IgD-negative memory B cell (primary cell): Measurements from ENCODE around the gene EFEMP2. TPM values are rescaled to one million over a fixed set of nuclear protein-coding genes. Genes with fewer than 3 reads are reported as not detected.

ENCODE experiments used
- H3K27ac Mint-ChIP-seq, 3 donors: one replicate each; pipeline ENCODE4 v1.8.0; 2020 to 2022; ENCODE audit warnings: mild to moderate bottlenecking in 3 of 3, mixed read lengths in 3 of 3, moderate library complexity in 1 of 3
- H3K27me3 Mint-ChIP-seq: one replicate; pipeline ENCODE4 v1.8.0; 2021; ENCODE audit warnings: mixed read lengths
- H3K36me3 Mint-ChIP-seq: one replicate; pipeline ENCODE4 v1.8.0; 2020; ENCODE audit warnings: mild to moderate bottlenecking, mixed read lengths
- H3K4me1 Mint-ChIP-seq, 3 donors: one replicate each; pipeline ENCODE4 v1.8.0; 2020 to 2022; ENCODE audit warnings: mixed read lengths in 3 of 3, mild to moderate bottlenecking in 1 of 3
- H3K4me3 Mint-ChIP-seq, 4 donors: one replicate each; pipeline ENCODE4 v1.8.0; 2020 to 2022; ENCODE audit warnings: mild to moderate bottlenecking in 4 of 4, mixed read lengths in 4 of 4, moderate library complexity in 3 of 4
- H3K9me3 Mint-ChIP-seq, 3 donors: one replicate each; pipeline ENCODE4 v1.8.0; 2020 to 2021; ENCODE audit warnings: mixed read lengths in 3 of 3, mild to moderate bottlenecking in 1 of 3
- polyA plus RNA-seq: library from polyadenylated mRNA; unstranded; fragments of 300-500 nt; fragmentation: Illumina TruSeq; gene quantifications from one replicate; pipeline ENCODE4 v1.2.3, GENCODE V29; 2021

The EFEMP2 gene
- polyA plus RNA-seq, 1 donor from 2014 or later: 0.29 TPM

- peak overlapping the region in 1 of 4 donors; percentile 7 for H3K4me3 Mint-ChIP-seq
- H3K27me3 Mint-ChIP-seq: peaks cover 32% of the 10 kb centered on the region
- H3K9me3 Mint-ChIP-seq: no peaks in the 10 kb centered on the region
- H3K4me1 Mint-ChIP-seq: peaks cover 10 to 20% (median 10%) of the 10 kb centered on the region in 3 donors
- H3K36me3 Mint-ChIP-seq: peaks cover 5% of the 10 kb centered on the region
- H3K27ac Mint-ChIP-seq: peak overlapping the region in 1 of 3 donors; percentile 35
Observed at GRCh38 chr11:65912845-65913244, 40.2 kb upstream of the EFEMP2 start.

GRCh38 chr11:65911682-65912568, 39.3 kb upstream of the EFEMP2 start:
- peaks cover 7 to 19% (median 8%) of the 10 kb centered on the region in 3 donors for H3K4me1 Mint-ChIP-seq
- H3K27me3 Mint-ChIP-seq: peaks cover 33% of the 10 kb centered on the region
- H3K27ac Mint-ChIP-seq: peak overlapping the region in 1 of 3 donors; percentile 25
- H3K4me3 Mint-ChIP-seq: peak overlapping the region in 1 of 4 donors; percentile 40
- no peaks in the 10 kb centered on the region for H3K9me3 Mint-ChIP-seq
- peaks cover 5% of the 10 kb centered on the region for H3K36me3 Mint-ChIP-seq

GRCh38 chr11:65907878-65908277, 35.3 kb upstream of the EFEMP2 start:
- Mint-ChIP-seq H3K4me3 (no peak overlapping the region), H3K36me3 (no peaks in the 10 kb centered on the region), H3K9me3 (no peaks in the 10 kb centered on the region), H3K27me3 (peaks cover 33% of the 10 kb centered on the region), H3K4me1 (peaks cover 0 to 5% (median 0%) of the 10 kb centered on the region in 3 donors), H3K27ac (no peak overlapping the region)

- Mint-ChIP-seq H3K4me1 (peaks cover 0 to 5% (median 0%) of the 10 kb centered on the region in 3 donors), H3K27ac (no peak overlapping the region), H3K4me3 (no peak overlapping the region), H3K36me3 (no peaks in the 10 kb centered on the region), H3K27me3 (peaks cover 31% of the 10 kb centered on the region), H3K9me3 (no peaks in the 10 kb centered on the region)
Observed at GRCh38 chr11:65906602-65907001, 34.0 kb upstream of the EFEMP2 start.

GRCh38 chr11:65903715-65904114, 31.1 kb upstream of the EFEMP2 start:
- H3K27ac Mint-ChIP-seq: no peak overlapping the region
- no peaks in the 10 kb centered on the region for H3K9me3 Mint-ChIP-seq
- H3K27me3 Mint-ChIP-seq: peaks cover 18% of the 10 kb centered on the region
- H3K36me3 Mint-ChIP-seq: peaks cover 3% of the 10 kb centered on the region
- H3K4me3 Mint-ChIP-seq: peak overlapping the region in 1 of 4 donors; percentile 2
- peaks cover 4 to 6% (median 4%) of the 10 kb centered on the region in 3 donors for H3K4me1 Mint-ChIP-seq

- Mint-ChIP-seq H3K27me3 (peaks cover 15% of the 10 kb centered on the region), H3K4me1 (peaks cover 4 to 6% (median 4%) of the 10 kb centered on the region in 3 donors), H3K36me3 (peaks cover 3% of the 10 kb centered on the region), H3K27ac (no peak overlapping the region), H3K9me3 (no peaks in the 10 kb centered on the region), H3K4me3 (no peak overlapping the region)
Observed at GRCh38 chr11:65903068-65903481, 30.5 kb upstream of the EFEMP2 start.

- peaks cover 3% of the 10 kb centered on the region for H3K36me3 Mint-ChIP-seq
- peaks cover 4 to 6% (median 5%) of the 10 kb centered on the region in 3 donors for H3K4me1 Mint-ChIP-seq
- peak overlapping the region; percentile 48 to 87 (median 76) for H3K4me3 Mint-ChIP-seq
- peaks cover 11% of the 10 kb centered on the region for H3K27me3 Mint-ChIP-seq
- peak overlapping the region in 1 of 3 donors; percentile 46 for H3K27ac Mint-ChIP-seq
- no peaks in the 10 kb centered on the region for H3K9me3 Mint-ChIP-seq
Observed at GRCh38 chr11:65900899-65901180, 28.2 kb upstream of the EFEMP2 start.

GRCh38 chr11:65900125-65900898, 27.7 kb upstream of the EFEMP2 start, which contains the start of gene FOSL1:
Gene FOSL1 (minus strand): TSS chr11:65900388. CDS start chr11:65900339, 49 bp downstream.
- H3K9me3 Mint-ChIP-seq: no peaks in the 10 kb centered on the region
- peak within 1 kb of the TSS in 1 of 3 donors; percentile 46 for H3K27ac Mint-ChIP-seq
- peaks cover 11% of the 10 kb centered on the region for H3K27me3 Mint-ChIP-seq
- peaks cover 4 to 6% (median 5%) of the 10 kb centered on the region in 3 donors for H3K4me1 Mint-ChIP-seq
- H3K4me3 Mint-ChIP-seq: peak within 1 kb of the TSS; percentile 48 to 87 (median 76)
- H3K36me3 Mint-ChIP-seq: peaks cover 3% of the 10 kb centered on the region

- no peaks in the 10 kb centered on the region for H3K9me3 Mint-ChIP-seq
- peaks cover 3% of the 10 kb centered on the region for H3K36me3 Mint-ChIP-seq
- H3K4me1 Mint-ChIP-seq: peaks cover 4 to 6% (median 5%) of the 10 kb centered on the region in 3 donors
- peak overlapping the region in 3 of 4 donors; percentile 43 to 82 (median 50) for H3K4me3 Mint-ChIP-seq
- H3K27me3 Mint-ChIP-seq: peaks cover 11% of the 10 kb centered on the region
- H3K27ac Mint-ChIP-seq: no peak overlapping the region
Observed at GRCh38 chr11:65899356-65900124, 26.9 kb upstream of the EFEMP2 start.

GRCh38 chr11:65898656-65899355, 26.2 kb upstream of the EFEMP2 start:
- H3K36me3 Mint-ChIP-seq: peaks cover 3% of the 10 kb centered on the region
- no peaks in the 10 kb centered on the region for H3K9me3 Mint-ChIP-seq
- H3K4me1 Mint-ChIP-seq: peaks cover 8 to 11% (median 9%) of the 10 kb centered on the region in 3 donors
- peak overlapping the region in 3 of 4 donors; percentile 14 to 87 (median 78) for H3K4me3 Mint-ChIP-seq
- peak overlapping the region in 2 of 3 donors; percentile 39 to 58 for H3K27ac Mint-ChIP-seq
- H3K27me3 Mint-ChIP-seq: peaks cover 11% of the 10 kb centered on the region

- Mint-ChIP-seq H3K27ac (peak overlapping the region in 1 of 3 donors; percentile 70), H3K9me3 (no peaks in the 10 kb centered on the region), H3K27me3 (peaks cover 11% of the 10 kb centered on the region), H3K4me1 (peaks cover 16 to 20% (median 19%) of the 10 kb centered on the region in 3 donors), H3K36me3 (peaks cover 3% of the 10 kb centered on the region), H3K4me3 (peak overlapping the region in 2 of 4 donors; percentile 17)
Observed at GRCh38 chr11:65897020-65897471, 24.4 kb upstream of the EFEMP2 start.

- Mint-ChIP-seq H3K4me3 (peak overlapping the region in 2 of 4 donors; percentile 17), H3K27ac (peak overlapping the region in 1 of 3 donors; percentile 70), H3K27me3 (peaks cover 10% of the 10 kb centered on the region), H3K36me3 (peaks cover 3% of the 10 kb centered on the region), H3K4me1 (peaks cover 17 to 23% (median 22%) of the 10 kb centered on the region in 3 donors), H3K9me3 (no peaks in the 10 kb centered on the region)
Observed at GRCh38 chr11:65896034-65896999, 23.7 kb upstream of the EFEMP2 start.

- Mint-ChIP-seq H3K27ac (peak overlapping the region in 2 of 3 donors; percentile 50 to 89), H3K4me3 (peak overlapping the region in 2 of 4 donors; percentile 17 to 74), H3K9me3 (no peaks in the 10 kb centered on the region), H3K4me1 (peaks cover 15 to 22% (median 19%) of the 10 kb centered on the region in 3 donors), H3K27me3 (peaks cover 4% of the 10 kb centered on the region), H3K36me3 (peaks cover 3% of the 10 kb centered on the region)
Observed at GRCh38 chr11:65895482-65895981, 22.9 kb upstream of the EFEMP2 start.
